Liver (tissue), 9 donors: ENCODE measurements around the gene MCF2L. TPM values are rescaled to one million over a fixed set of nuclear protein-coding genes. Genes with fewer than 3 reads are reported as not detected.
"Not testable (repeated sequence)": the region's sequence is repeated elsewhere in the genome, so short reads cannot be mapped to it uniquely, and the experiment has no call there.

Source experiments
- DNase-seq: peaks from one replicate; pipeline ENCODE4 v3.0.0-alpha.2; 2017; ENCODE audit warnings: low spot score
- H3K27ac ChIP-seq, 2 donors: one replicate each; pipeline ENCODE4 v1.7.0; 2013; ENCODE audit warnings: inconsistent platforms in 2 of 2, low read length in 2 of 2, control low read depth in 1 of 2, low read depth in 1 of 2, mild to moderate bottlenecking in 1 of 2
- H3K27me3 ChIP-seq, 4 donors: one replicate each; pipeline versions ENCODE4 v1.6.1 to v1.7.0; 2013; ENCODE audit warnings: low read length in 3 of 4, inconsistent platforms in 1 of 4, mild to moderate bottlenecking in 1 of 4, moderate library complexity in 1 of 4; ENCODE audit not compliant: control insufficient read depth in 4 of 4, insufficient read depth in 4 of 4
- H3K36me3 ChIP-seq, 4 donors: one replicate each; pipeline versions ENCODE4 v1.6.1 to v1.7.0; 2013; ENCODE audit warnings: low read length in 3 of 4, mild to moderate bottlenecking in 3 of 4, low read depth in 1 of 4, moderate library complexity in 1 of 4; ENCODE audit not compliant: control insufficient read depth in 4 of 4, insufficient read depth in 3 of 4
- H3K4me1 ChIP-seq, 4 donors: one replicate each; pipeline versions ENCODE4 v1.6.1 to v1.7.0; 2013; ENCODE audit warnings: low read length in 3 of 4, mild to moderate bottlenecking in 3 of 4, moderate library complexity in 1 of 4; ENCODE audit not compliant: control insufficient read depth in 4 of 4, insufficient read depth in 4 of 4
- H3K4me3 ChIP-seq, 3 donors: one replicate each; pipeline versions ENCODE4 v1.6.1 to v1.7.0; 2013; ENCODE audit warnings: low read length in 3 of 3, control low read depth in 1 of 3, low read depth in 1 of 3, mild to moderate bottlenecking in 1 of 3
- H3K9ac ChIP-seq, 2 donors: one replicate each; pipeline ENCODE4 v1.7.0; 2013; ENCODE audit warnings: low read length in 2 of 2, mild to moderate bottlenecking in 2 of 2, moderate library complexity in 2 of 2, control low read depth in 1 of 2, low read depth in 1 of 2
- H3K9me3 ChIP-seq, 4 donors: one replicate each; pipeline versions ENCODE4 v1.6.1 to v1.7.0; 2013; ENCODE audit warnings: low read length in 3 of 4; ENCODE audit not compliant: control insufficient read depth in 4 of 4
- ATF3 ChIP-seq: IDR thresholded peaks from 2 replicates; pipeline ENCODE4 v1.6.1; 2016; ENCODE audit warnings: antibody characterized with exemption
- CTCF ChIP-seq: fragments of 150-350 bp; IDR thresholded peaks from 2 replicates; pipeline ENCODE4 v1.5.1; 2017; ENCODE audit warnings: improper control_type of control experiment, low read depth, low read length; ENCODE audit not compliant: missing input control
- EGR1 ChIP-seq, 2 donors: IDR thresholded peaks; 2 replicates each; pipeline ENCODE4 v1.6.1; 2016 to 2018; ENCODE audit warnings: antibody characterized with exemption in 2 of 2, low read depth in 2 of 2
- FOXA2 ChIP-seq: IDR thresholded peaks from 2 replicates; pipeline ENCODE4 v1.6.1; 2016; ENCODE audit warnings: antibody characterized with exemption
- HNF4A ChIP-seq, 2 donors: conservative IDR thresholded peaks; 2 replicates each; pipeline ENCODE4 v1.6.1; 2016; ENCODE audit warnings: antibody characterized with exemption in 2 of 2, mild to moderate bottlenecking in 2 of 2
- HNF4G ChIP-seq: IDR thresholded peaks from 2 replicates; pipeline ENCODE4 v1.6.1; 2016; ENCODE audit warnings: antibody characterized with exemption
- MAX ChIP-seq: IDR thresholded peaks from 2 replicates; pipeline ENCODE4 v1.6.1; 2016; ENCODE audit warnings: antibody characterized with exemption
- NR2F2 ChIP-seq: IDR thresholded peaks from 2 replicates; pipeline ENCODE4 v1.6.1; 2016; ENCODE audit warnings: antibody characterized with exemption
- RAD21 ChIP-seq, 2 donors: IDR thresholded peaks; 2 replicates each; pipeline ENCODE4 v1.6.1; 2016; ENCODE audit warnings: antibody characterized with exemption in 2 of 2, mild to moderate bottlenecking in 2 of 2
- REST ChIP-seq: IDR thresholded peaks from 2 replicates; pipeline ENCODE4 v1.6.1; 2016; ENCODE audit warnings: antibody characterized with exemption, mild to moderate bottlenecking
- RXRA ChIP-seq, 2 donors: IDR thresholded peaks; 2 replicates each; pipeline ENCODE4 v1.6.1; 2017 to 2018; ENCODE audit warnings: antibody characterized with exemption in 2 of 2, mild to moderate bottlenecking in 1 of 2
- SP1 ChIP-seq: IDR thresholded peaks from 2 replicates; pipeline ENCODE4 v1.6.1; 2018; ENCODE audit warnings: antibody characterized with exemption, mild to moderate bottlenecking
- TAF1 ChIP-seq: conservative IDR thresholded peaks from 2 replicates; pipeline ENCODE4 v1.6.1; 2016; ENCODE audit warnings: antibody characterized with exemption, mild to moderate bottlenecking
- YY1 ChIP-seq: IDR thresholded peaks from 2 replicates; pipeline ENCODE4 v1.6.1; 2016; ENCODE audit warnings: antibody characterized with exemption, mild to moderate bottlenecking
- ZBTB33 ChIP-seq: IDR thresholded peaks from 2 replicates; pipeline ENCODE4 v1.6.1; 2016; ENCODE audit warnings: antibody characterized with exemption
- WGBS: extraction: QIAGEN DNeasy Blood & Tissue Kit; methylation state at CpG from one replicate; pipeline ENCODE4 v1.1.7; 2013; 5-methylcytosine and 5-hydroxymethylcytosine counted together
- polyA plus RNA-seq, 2 donors: library from polyadenylated mRNA; stranded (reverse) in 1 of 2; unstranded in 1 of 2; fragments of 200-250 nt in 1 of 2; fragments of >200 nt in 1 of 2; fragmentation: Nextera tagmentation in 1 of 2; extraction: Ambion mirVana in 1 of 2; gene quantifications; one replicate each; pipeline versions ENCODE4 v1.2.1 to v1.2.3, GENCODE V29; 2013 to 2015
- total RNA-seq, 2 donors: library from RNA; depleted of rRNA; stranded (reverse); fragments of >200 nt; gene quantifications; one replicate each; pipeline ENCODE4 v1.2.3, GENCODE V29; 2014
- donor health status: healthy.
- donor health status: healthy.
- donor health status: healthy.
- donor health status: healthy.
- donor health status: healthy.

The MCF2L gene
- total and polyA plus RNA-seq, 4 donors: 2.9 to 12.8 (median 7.1) TPM

GRCh38 chr13:113099142-113099541 is 130.1 kb downstream of the MCF2L start:
- Histone ChIP-seq H3K9me3 (no peaks in the 10 kb centered on the region), H3K36me3 (peaks cover 0 to 4% (median 2%) of the 10 kb centered on the region in 4 donors), H3K27me3 (no peaks in the 10 kb centered on the region), H3K27ac (no peak overlapping the region), H3K4me3 (no peak overlapping the region), H3K9ac (no peak overlapping the region), H3K4me1 (no peaks in the 10 kb centered on the region)
- WGBS: 92% methylated on average over 11 of the region's 11 CpGs
- TF ChIP-seq MAX (no peak), NR2F2 (no peak), ATF3 (no peak), RXRA (IDR thresholded peaks at IDR 0.05) (no peak), FOXA2 (no peak), ZBTB33 (no peak), TAF1 (no peak), REST (no peak), HNF4A (conservative IDR thresholded peaks at IDR 0.05) (no peak), SP1 (no peak), EGR1 (IDR thresholded peaks at IDR 0.05; ENCODE audit: low read depth in 2 of 2) (no peak), YY1 (no peak), HNF4G (no peak), RAD21 (IDR thresholded peaks at IDR 0.05) (no peak), CTCF (no peak)
- DNase-seq: no peak

GRCh38 chr13:113102302-113102701 is 133.3 kb downstream of the MCF2L start:
- peaks cover 2 to 11% (median 8%) of the 10 kb centered on the region in 4 donors for H3K4me1 ChIP-seq
- not testable (repeated sequence) for H3K9me3 ChIP-seq, H3K4me3 ChIP-seq, H3K27me3 ChIP-seq, H3K36me3 ChIP-seq, H3K27ac ChIP-seq, H3K9ac ChIP-seq, DNase-seq
- WGBS: 84% methylated on average over 10 of the region's 10 CpGs
